HepG2 (cell line): ENCODE measurements around the gene TTF2.

Experiments
- FOXP1 ChIP-seq, 2 experiments: fragments of 450-650 bp in 1 of 2; IDR thresholded peaks; 2 replicates each; pipeline ENCODE4 v1.6.1; 2017 to 2018; ENCODE audit warnings: antibody characterized with exemption in 1 of 2
- POLR2A ChIP-seq, 2 experiments: IDR thresholded peaks; 2 replicates each; pipeline ENCODE4 v1.6.1; 2011; ENCODE audit warnings: low read depth in 2 of 2, low read length in 2 of 2, mild to moderate bottlenecking in 1 of 2, moderate library complexity in 1 of 2; ENCODE audit not compliant: insufficient read depth in 1 of 2
- ZFP37 ChIP-seq: sonication (generic); formaldehyde crosslinking; IDR thresholded peaks from 2 replicates; pipeline ENCODE4 v1.4.0; 2020; ENCODE audit warnings: missing genetic modification reagents, borderline replicate concordance
- TF ChIP-seq, protein P1 (sequence below): sonication (generic); formaldehyde crosslinking; IDR thresholded peaks from 2 replicates; pipeline ENCODE4 v1.5.0; 2020; ENCODE audit warnings: mild to moderate bottlenecking, missing genetic modification reagents, moderate library complexity

DNA sequence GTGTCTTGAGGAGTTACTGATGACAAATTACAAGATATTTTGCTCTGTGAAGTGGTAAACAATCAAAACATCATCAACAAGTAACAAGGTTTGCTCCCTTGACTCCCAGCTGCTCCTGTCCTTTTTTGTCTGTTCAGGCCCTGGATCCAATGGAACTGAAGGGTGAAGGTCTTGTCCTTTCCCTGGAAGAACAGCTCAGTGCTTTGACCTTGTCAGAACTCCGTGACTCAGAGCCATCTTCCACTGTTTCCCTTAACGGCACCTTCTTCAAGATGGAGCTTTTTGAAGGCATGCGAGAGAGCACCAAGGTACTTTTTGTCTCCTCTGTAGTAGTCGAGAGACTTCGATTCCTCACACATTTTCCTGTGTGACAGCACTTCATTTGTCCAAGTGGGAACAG lies 32.5 kb downstream of the TTF2 start:
- TF ChIP-seq POLR2A (IDR thresholded peaks at IDR 0.05; ENCODE audit: insufficient read depth in 1 of 2, low read depth in 2 of 2, low read length in 2 of 2) (no peak), FOXP1 (IDR thresholded peaks at IDR 0.05) (no peak), FOXP1 (CRISPR knock-in tag; IDR thresholded peaks at IDR 0.05) (no peak), ZFP37 (CRISPR knock-in tag) (no peak)
- TF ChIP-seq, protein P1, sequence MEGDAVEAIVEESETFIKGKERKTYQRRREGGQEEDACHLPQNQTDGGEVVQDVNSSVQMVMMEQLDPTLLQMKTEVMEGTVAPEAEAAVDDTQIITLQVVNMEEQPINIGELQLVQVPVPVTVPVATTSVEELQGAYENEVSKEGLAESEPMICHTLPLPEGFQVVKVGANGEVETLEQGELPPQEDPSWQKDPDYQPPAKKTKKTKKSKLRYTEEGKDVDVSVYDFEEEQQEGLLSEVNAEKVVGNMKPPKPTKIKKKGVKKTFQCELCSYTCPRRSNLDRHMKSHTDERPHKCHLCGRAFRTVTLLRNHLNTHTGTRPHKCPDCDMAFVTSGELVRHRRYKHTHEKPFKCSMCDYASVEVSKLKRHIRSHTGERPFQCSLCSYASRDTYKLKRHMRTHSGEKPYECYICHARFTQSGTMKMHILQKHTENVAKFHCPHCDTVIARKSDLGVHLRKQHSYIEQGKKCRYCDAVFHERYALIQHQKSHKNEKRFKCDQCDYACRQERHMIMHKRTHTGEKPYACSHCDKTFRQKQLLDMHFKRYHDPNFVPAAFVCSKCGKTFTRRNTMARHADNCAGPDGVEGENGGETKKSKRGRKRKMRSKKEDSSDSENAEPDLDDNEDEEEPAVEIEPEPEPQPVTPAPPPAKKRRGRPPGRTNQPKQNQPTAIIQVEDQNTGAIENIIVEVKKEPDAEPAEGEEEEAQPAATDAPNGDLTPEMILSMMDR (CRISPR knock-in tag): no peak
